ENCODE data around the gene NSDHL.
"Not testable (repeated sequence)": the region's sequence is repeated elsewhere in the genome, so short reads cannot be mapped to it uniquely, and the experiment has no call there.

NSDHL gene

GRCh38 chrX:152832520-152832919 lies 1.7 kb downstream of the NSDHL start:
- H3K27ac ChIP-seq (ENCODE audit: low read length) = no peak overlapping the region
- TF ChIP-seq EZH2 (optimal IDR thresholded peaks at IDR 0.05; ENCODE audit: low read depth, low read length) (no peak), EZH2phosphoT487 (IDR thresholded peaks at IDR 0.05; ENCODE audit: low read length) (no peak), CTCF (IDR thresholded peaks at IDR 0.05; ENCODE audit: low read length) (no peak)
- no peak overlapping the region for H3K9ac ChIP-seq (ENCODE audit: low read length)
- no peaks in the 10 kb centered on the region for H4K20me1 ChIP-seq (ENCODE audit: insufficient read depth, low read length)
- no peaks in the 10 kb centered on the region for H3K36me3 ChIP-seq (replicated peaks; ENCODE audit: insufficient read depth, low read length)
- H3K27me3 ChIP-seq (replicated peaks; ENCODE audit: insufficient read depth, low read length) = no peaks in the 10 kb centered on the region
- H2AFZ ChIP-seq (ENCODE audit: low read length) = no peak overlapping the region
- no peaks in the 10 kb centered on the region for H3F3A ChIP-seq (ENCODE audit: insufficient read depth, low read length)
- H3K9me2 ChIP-seq (replicated peaks; ENCODE audit: insufficient read depth, low read length) = no peaks in the 10 kb centered on the region
- H3K79me2 ChIP-seq (ENCODE audit: low read length) = peaks cover 31% of the 10 kb centered on the region
- H3K4me1 ChIP-seq (ENCODE audit: low read length) = peaks cover 4% of the 10 kb centered on the region; the same call in 1 of the 2 replicates
- H3K4me3 ChIP-seq (ENCODE audit: low read length) = no peak overlapping the region
- no peak for DNase-seq
- H3K4me2 ChIP-seq (ENCODE audit: low read depth, low read length) = no peak overlapping the region
- no peaks in the 10 kb centered on the region for H3K9me3 ChIP-seq (replicated peaks; ENCODE audit: insufficient read depth, low read length)

- H3K4me2 ChIP-seq (ENCODE audit: low read depth, low read length) = no peak overlapping the region
Measured at GRCh38 chrX:152833378-152833777, 2.5 kb downstream of the NSDHL start.

GRCh38 chrX:152835470-152835869 lies 4.6 kb downstream of the NSDHL start:
- H3F3A ChIP-seq (ENCODE audit: insufficient read depth, low read length); H3K9me2 ChIP-seq (replicated peaks; ENCODE audit: insufficient read depth, low read length); H3K4me3 ChIP-seq (ENCODE audit: low read length); H3K9me3 ChIP-seq (replicated peaks; ENCODE audit: insufficient read depth, low read length); H4K20me1 ChIP-seq (ENCODE audit: insufficient read depth, low read length); H3K9ac ChIP-seq (ENCODE audit: low read length); H3K27me3 ChIP-seq (replicated peaks; ENCODE audit: insufficient read depth, low read length); H3K36me3 ChIP-seq (replicated peaks; ENCODE audit: insufficient read depth, low read length); H3K4me1 ChIP-seq (ENCODE audit: low read length); H3K4me2 ChIP-seq (ENCODE audit: low read depth, low read length); DNase-seq; H3K27ac ChIP-seq (ENCODE audit: low read length); H2AFZ ChIP-seq (ENCODE audit: low read length): not testable (repeated sequence)
- peaks cover 31% of the 10 kb centered on the region for H3K79me2 ChIP-seq (ENCODE audit: low read length)

More at GRCh38 chrX:152833378-152833777, 2.5 kb downstream of the NSDHL start:
- Histone ChIP-seq H3K27ac (ENCODE audit: low read length) (no peak overlapping the region), H3K4me1 (ENCODE audit: low read length) (peaks cover 4% of the 10 kb centered on the region; the same call in 1 of the 2 replicates), H3F3A (ENCODE audit: insufficient read depth, low read length) (no peaks in the 10 kb centered on the region), H3K9me2 (replicated peaks; ENCODE audit: insufficient read depth, low read length) (no peaks in the 10 kb centered on the region), H3K9ac (ENCODE audit: low read length) (no peak overlapping the region), H3K36me3 (replicated peaks; ENCODE audit: insufficient read depth, low read length) (no peaks in the 10 kb centered on the region), H2AFZ (ENCODE audit: low read length) (no peak overlapping the region), H4K20me1 (ENCODE audit: insufficient read depth, low read length) (no peaks in the 10 kb centered on the region), H3K27me3 (replicated peaks; ENCODE audit: insufficient read depth, low read length) (no peaks in the 10 kb centered on the region), H3K4me3 (ENCODE audit: low read length) (no peak overlapping the region), H3K79me2 (ENCODE audit: low read length) (peaks cover 31% of the 10 kb centered on the region), H3K9me3 (replicated peaks; ENCODE audit: insufficient read depth, low read length) (no peaks in the 10 kb centered on the region)
- DNase-seq = no peak
- TF ChIP-seq EZH2phosphoT487 (IDR thresholded peaks at IDR 0.05; ENCODE audit: low read length) = no peak
- no peak for TF ChIP-seq EZH2 (optimal IDR thresholded peaks at IDR 0.05; ENCODE audit: low read depth, low read length)
- no peak for TF ChIP-seq CTCF (IDR thresholded peaks at IDR 0.05; ENCODE audit: low read length)

GRCh38 chrX:152842772-152843338 lies 12.0 kb downstream of the NSDHL start:
- Histone ChIP-seq H3K79me2 (ENCODE audit: low read length) (peaks cover 31% of the 10 kb centered on the region), H4K20me1 (ENCODE audit: insufficient read depth, low read length) (no peaks in the 10 kb centered on the region), H3K36me3 (replicated peaks; ENCODE audit: insufficient read depth, low read length) (no peaks in the 10 kb centered on the region), H3F3A (ENCODE audit: insufficient read depth, low read length) (no peaks in the 10 kb centered on the region), H3K27ac (ENCODE audit: low read length) (no peak overlapping the region), H3K9ac (ENCODE audit: low read length) (no peak overlapping the region), H3K4me3 (ENCODE audit: low read length) (no peak overlapping the region), H3K4me2 (ENCODE audit: low read depth, low read length) (no peak overlapping the region), H3K9me3 (replicated peaks; ENCODE audit: insufficient read depth, low read length) (no peaks in the 10 kb centered on the region), H3K4me1 (ENCODE audit: low read length) (no peaks in the 10 kb centered on the region), H3K9me2 (replicated peaks; ENCODE audit: insufficient read depth, low read length) (no peaks in the 10 kb centered on the region), H3K27me3 (replicated peaks; ENCODE audit: insufficient read depth, low read length) (no peaks in the 10 kb centered on the region), H2AFZ (ENCODE audit: low read length) (no peak overlapping the region)
- TF ChIP-seq CTCF (IDR thresholded peaks at IDR 0.05; ENCODE audit: low read length) = no peak
- no peak for TF ChIP-seq EZH2 (optimal IDR thresholded peaks at IDR 0.05; ENCODE audit: low read depth, low read length)
- no peak for TF ChIP-seq EZH2phosphoT487 (IDR thresholded peaks at IDR 0.05; ENCODE audit: low read length)
- DNase-seq = no peak

All from MM.1S (cell line).